MM.1S (cell line): ENCODE measurements around the gene WDR19.
"Not testable (repeated sequence)": the region's sequence is repeated elsewhere in the genome, so short reads cannot be mapped to it uniquely, and the experiment has no call there.

Experiments used
- DNase-seq: peaks from one replicate; pipeline ENCODE4 v3.0.0-alpha.2; 2015
- H2AFZ ChIP-seq: fragments of 300-600 bp; sonication (generic); 2 replicates; pipeline ENCODE4 v1.6.0; 2016; ENCODE audit warnings: antibody characterized with exemption, low read length
- H3F3A ChIP-seq: fragments of 300-600 bp; sonication (generic); 2 replicates; pipeline ENCODE4 v1.6.1; 2016; ENCODE audit warnings: mild to moderate bottlenecking, antibody characterized with exemption, low read length, moderate library complexity, mixed read lengths; ENCODE audit not compliant: insufficient read depth
- H3K27ac ChIP-seq: fragments of 300-600 bp; sonication (generic); 2 replicates; pipeline ENCODE4 v1.5.1; 2016; ENCODE audit warnings: mild to moderate bottlenecking, low read length
- H3K27me3 ChIP-seq: fragments of 300-600 bp; sonication (generic); replicated peaks from 2 replicates; pipeline ENCODE4 v1.6.0; 2016; ENCODE audit warnings: low read length; ENCODE audit not compliant: insufficient read depth
- H3K36me3 ChIP-seq: fragments of 300-600 bp; sonication (generic); replicated peaks from 2 replicates; pipeline ENCODE4 v1.6.1; 2016; ENCODE audit warnings: mild to moderate bottlenecking, low read length, mixed read lengths; ENCODE audit not compliant: insufficient read depth
- H3K4me1 ChIP-seq: fragments of 300-600 bp; sonication (generic); 2 replicates; pipeline ENCODE4 v1.6.1; 2016; ENCODE audit warnings: low read length, mixed read lengths
- H3K4me2 ChIP-seq: fragments of 300-600 bp; sonication (generic); 2 replicates; pipeline ENCODE4 v1.6.0; 2016; ENCODE audit warnings: low read depth, low read length
- H3K4me3 ChIP-seq: fragments of 300-600 bp; sonication (generic); 2 replicates; pipeline ENCODE4 v1.5.1; 2016; ENCODE audit warnings: low read length, mixed read lengths
- H3K79me2 ChIP-seq: fragments of 300-600 bp; sonication (generic); 2 replicates; pipeline ENCODE4 v1.6.1; 2016; ENCODE audit warnings: mixed run types, low read length, mixed read lengths
- H3K9ac ChIP-seq: fragments of 300-600 bp; sonication (generic); 2 replicates; pipeline ENCODE4 v1.6.1; 2016; ENCODE audit warnings: low read length, mixed read lengths
- H3K9me2 ChIP-seq: fragments of 300-600 bp; sonication (generic); replicated peaks from 2 replicates; pipeline ENCODE4 v1.6.1; 2016; ENCODE audit warnings: mild to moderate bottlenecking, low read length, mixed read lengths; ENCODE audit not compliant: insufficient read depth
- H3K9me3 ChIP-seq: fragments of 300-600 bp; sonication (generic); replicated peaks from 2 replicates; pipeline ENCODE4 v1.6.1; 2016; ENCODE audit warnings: mild to moderate bottlenecking, low read length, mixed read lengths; ENCODE audit not compliant: insufficient read depth
- H4K20me1 ChIP-seq: fragments of 300-600 bp; sonication (generic); 2 replicates; pipeline ENCODE4 v1.6.1; 2016; ENCODE audit warnings: mild to moderate bottlenecking, low read length, moderate library complexity, mixed read lengths; ENCODE audit not compliant: insufficient read depth
- CTCF ChIP-seq: fragments of 300-600 bp; sonication (generic); IDR thresholded peaks from 2 replicates; pipeline ENCODE4 v1.5.1; 2016; ENCODE audit warnings: antibody characterized with exemption, low read length, mixed read lengths
- EZH2 ChIP-seq: fragments of 300-600 bp; sonication (generic); optimal IDR thresholded peaks from 2 replicates; pipeline ENCODE3; 2017; ENCODE audit warnings: low read depth, mild to moderate bottlenecking, antibody characterized with exemption, low read length, mixed read lengths
- EZH2phosphoT487 ChIP-seq: fragments of 300-600 bp; sonication (generic); IDR thresholded peaks from 2 replicates; pipeline ENCODE4 v1.6.1; 2018; ENCODE audit warnings: antibody characterized with exemption, low read length

Gene WDR19

GRCh38 chr4:39287223-39287622 lies 104.9 kb downstream of the WDR19 start:
- Histone ChIP-seq H3K27me3 (no peaks in the 10 kb centered on the region), H3K4me1 (no peaks in the 10 kb centered on the region), H3K4me2 (no peak overlapping the region), H3F3A (no peaks in the 10 kb centered on the region), H4K20me1 (no peaks in the 10 kb centered on the region), H3K27ac (no peak overlapping the region), H3K4me3 (no peak overlapping the region), H3K36me3 (peaks cover 16% of the 10 kb centered on the region; the same call in 1 of the 2 replicates), H3K9me3 (no peaks in the 10 kb centered on the region), H2AFZ (no peak overlapping the region), H3K9ac (no peak overlapping the region), H3K79me2 (no peaks in the 10 kb centered on the region), H3K9me2 (no peaks in the 10 kb centered on the region)
- no peak for DNase-seq
- TF ChIP-seq CTCF: no peak
- TF ChIP-seq EZH2phosphoT487: no peak
- no peak for TF ChIP-seq EZH2

- Histone ChIP-seq H3K9ac (no peak overlapping the region), H3K79me2 (no peaks in the 10 kb centered on the region), H4K20me1 (no peaks in the 10 kb centered on the region), H3F3A (no peaks in the 10 kb centered on the region), H3K4me2 (no peak overlapping the region), H3K27me3 (no peaks in the 10 kb centered on the region), H3K4me3 (no peak overlapping the region), H3K9me2 (no peaks in the 10 kb centered on the region), H2AFZ (no peak overlapping the region), H3K9me3 (no peaks in the 10 kb centered on the region), H3K27ac (no peak overlapping the region), H3K4me1 (no peaks in the 10 kb centered on the region), H3K36me3 (peaks cover 21% of the 10 kb centered on the region; the same call in 1 of the 2 replicates)
- DNase-seq: no peak
- TF ChIP-seq CTCF (no peak), EZH2phosphoT487 (no peak), EZH2 (no peak)
Observed at GRCh38 chr4:39291686-39292085, 109.4 kb downstream of the WDR19 start.

GRCh38 chr4:39292433-39292832 lies 110.1 kb downstream of the WDR19 start:
- H3K9ac ChIP-seq, H4K20me1 ChIP-seq, H3K79me2 ChIP-seq, H3F3A ChIP-seq, H3K4me2 ChIP-seq, H2AFZ ChIP-seq, H3K4me3 ChIP-seq, H3K27me3 ChIP-seq, H3K27ac ChIP-seq, H3K9me2 ChIP-seq, H3K4me1 ChIP-seq, H3K9me3 ChIP-seq, DNase-seq: not testable (repeated sequence)
- peaks cover 21% of the 10 kb centered on the region; the same call in 1 of the 2 replicates for H3K36me3 ChIP-seq

- no peak overlapping the region for H2AFZ ChIP-seq
- H3K27ac ChIP-seq: no peak overlapping the region
- no peak for TF ChIP-seq CTCF
- TF ChIP-seq EZH2: no peak
- no peak for TF ChIP-seq EZH2phosphoT487
- DNase-seq: no peak
- H3K9ac ChIP-seq: no peak overlapping the region
- no peaks in the 10 kb centered on the region for H3K9me2 ChIP-seq
- no peaks in the 10 kb centered on the region for H3K4me1 ChIP-seq
- no peaks in the 10 kb centered on the region for H3F3A ChIP-seq
- H3K9me3 ChIP-seq: no peaks in the 10 kb centered on the region
- no peaks in the 10 kb centered on the region for H4K20me1 ChIP-seq
- H3K4me2 ChIP-seq: no peak overlapping the region
- H3K79me2 ChIP-seq: no peaks in the 10 kb centered on the region
- H3K4me3 ChIP-seq: no peak overlapping the region
- H3K36me3 ChIP-seq: peaks cover 13% of the 10 kb centered on the region; the same call in 1 of the 2 replicates
- no peaks in the 10 kb centered on the region for H3K27me3 ChIP-seq
Observed at GRCh38 chr4:39295784-39296183, 113.5 kb downstream of the WDR19 start.
